Mucosa of gallbladder (tissue), 1 donor: ENCODE data around the gene BFSP2. TPM values are rescaled to one million over a fixed set of nuclear protein-coding genes. Genes with fewer than 3 reads are reported as not detected.

Source experiments
- DNase-seq: peaks from one replicate; pipeline ENCODE4 v3.0.0-alpha.2; 2020; ENCODE audit warnings: low spot score
- total RNA-seq: library from RNA; stranded (reverse); gene quantifications from one replicate; pipeline ENCODE4 v1.2.1, GENCODE V29; 2021
- donor health status: DM: no; HTN: no; CAD: no.

Gene BFSP2
- total RNA-seq, 1 donor from 2014 or later = not detected

DNA sequence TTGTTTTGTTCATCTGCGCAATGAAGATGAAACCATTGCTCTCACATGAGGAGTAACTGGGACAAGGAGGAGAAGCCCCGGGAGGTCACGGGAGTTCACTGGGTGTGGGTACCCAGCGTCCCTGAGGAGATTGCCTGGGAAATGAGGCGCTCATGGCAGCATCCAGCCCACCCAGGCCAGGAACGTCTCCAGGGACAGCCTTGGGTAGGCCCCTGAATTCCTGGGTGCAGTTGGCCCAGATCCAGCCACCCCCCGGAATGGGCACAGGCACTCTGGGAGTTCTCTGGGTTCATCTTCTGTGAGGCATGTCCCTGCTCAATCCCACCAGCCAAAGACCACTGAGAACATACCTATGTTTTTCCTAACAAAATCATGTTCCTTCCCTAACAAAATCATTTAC is 18.5 kb downstream of the BFSP2 start:
- no peak for DNase-seq

DNA sequence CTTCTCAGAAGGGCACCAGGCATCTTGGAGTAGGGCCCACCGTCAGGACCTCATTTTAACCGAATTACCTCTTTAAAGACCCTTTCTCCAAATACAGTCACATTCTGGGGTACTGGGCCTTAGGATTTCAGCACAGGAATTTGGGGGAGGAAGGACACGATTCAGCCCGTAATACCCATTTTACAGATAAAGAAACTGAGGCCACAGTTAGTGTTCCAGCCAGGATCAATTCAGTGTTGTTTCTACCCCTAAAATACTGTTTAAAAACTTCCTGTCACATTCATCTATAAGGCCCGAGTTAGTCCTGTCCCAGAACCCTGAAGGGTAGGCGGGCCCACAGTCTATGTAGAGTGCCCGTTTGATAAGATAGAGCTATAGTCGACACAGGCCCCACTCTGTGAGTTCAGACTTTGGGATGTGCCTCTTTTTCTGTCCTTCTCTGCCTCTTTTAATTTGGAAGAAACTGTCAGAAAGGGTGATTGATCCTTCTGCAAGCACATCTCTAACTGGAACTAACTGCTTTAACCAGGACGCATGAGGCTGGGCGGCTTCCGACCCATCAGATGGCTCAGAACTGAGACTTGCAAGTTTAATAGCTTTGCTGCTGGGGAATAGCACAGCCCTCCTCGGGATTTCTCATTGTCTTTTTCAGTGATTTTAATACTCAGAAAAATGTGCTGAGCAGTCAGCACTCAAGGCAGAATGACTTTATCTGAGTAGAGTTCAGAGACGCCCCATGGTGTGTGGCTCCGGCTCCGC is 19.5 kb downstream of the BFSP2 start:
- DNase-seq = no peak

- no peak for DNase-seq
Observed at GRCh38 chr3:133424937-133425869, 25.3 kb downstream of the BFSP2 start.

GRCh38 chr3:133425898-133426297 is 26.0 kb downstream of the BFSP2 start:
- DNase-seq = no peak

- no peak for DNase-seq
Observed at GRCh38 chr3:133426721-133427120, 26.9 kb downstream of the BFSP2 start.

GRCh38 chr3:133428552-133428951 is 28.7 kb downstream of the BFSP2 start:
- DNase-seq = no peak

DNA sequence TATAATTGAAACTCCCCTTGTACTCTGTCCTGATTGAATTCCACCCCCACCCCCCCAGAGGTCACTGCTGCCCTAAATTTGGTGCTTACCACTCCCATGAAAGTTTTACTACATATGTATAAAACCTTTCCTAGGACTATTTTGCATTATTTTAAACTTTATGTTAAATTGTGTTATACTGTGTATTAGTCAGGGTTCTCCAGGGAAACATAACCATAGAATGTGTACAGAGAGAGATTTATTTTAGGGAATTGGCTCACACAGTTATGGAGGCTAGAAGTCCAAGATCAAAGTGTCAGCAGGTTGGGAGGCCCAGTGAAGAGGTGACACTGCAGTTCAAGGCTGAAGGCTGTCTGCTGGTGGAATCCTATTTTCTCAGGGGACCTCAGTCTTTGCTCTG is 29.2 kb downstream of the BFSP2 start:
- no peak for DNase-seq

GRCh38 chr3:133439563-133439962 is 39.7 kb downstream of the BFSP2 start:
- no peak for DNase-seq

DNA sequence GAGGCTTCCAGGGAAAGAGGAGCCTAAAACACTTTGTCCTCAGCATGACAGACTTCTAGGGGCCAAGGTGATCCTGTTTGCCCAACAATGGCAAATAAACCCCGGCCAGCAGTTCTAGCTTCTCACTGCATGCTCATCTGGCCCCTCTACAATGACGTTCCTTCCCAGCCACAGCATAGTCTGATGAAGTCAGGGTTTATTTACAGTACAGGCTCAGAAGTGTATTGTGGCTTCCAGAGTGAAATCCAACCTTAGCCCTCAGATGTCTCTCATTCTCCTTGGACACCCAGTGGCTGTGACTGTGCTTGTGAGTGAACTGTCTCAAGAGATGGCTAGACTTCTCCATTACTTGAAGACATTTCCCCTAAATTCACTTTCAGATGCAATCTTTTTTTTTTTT is 40.8 kb downstream of the BFSP2 start:
- no peak for DNase-seq

DNA sequence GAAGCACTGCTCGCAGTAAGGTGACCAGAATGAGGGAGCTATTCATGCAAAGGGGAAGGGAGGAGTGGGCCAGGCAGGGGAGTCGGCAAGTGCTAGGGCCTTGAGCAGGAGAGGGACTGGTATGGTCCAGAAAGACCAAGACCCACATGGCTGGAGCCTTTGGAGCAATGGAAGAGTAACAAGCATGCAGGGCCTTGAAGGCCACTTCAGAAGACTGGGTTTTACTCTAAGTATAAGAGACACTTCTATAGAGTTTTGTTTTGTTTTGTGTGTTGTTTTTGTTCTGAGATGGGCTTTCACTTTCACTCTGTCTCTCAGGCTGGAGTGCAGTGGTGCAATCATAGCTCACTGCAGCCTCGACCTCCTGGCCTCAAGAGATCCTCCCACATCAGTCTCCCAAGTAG is 42.0 kb downstream of the BFSP2 start:
- DNase-seq = no peak

- DNase-seq = no peak
Observed at GRCh38 chr3:133442518-133442917, 42.7 kb downstream of the BFSP2 start.

DNA sequence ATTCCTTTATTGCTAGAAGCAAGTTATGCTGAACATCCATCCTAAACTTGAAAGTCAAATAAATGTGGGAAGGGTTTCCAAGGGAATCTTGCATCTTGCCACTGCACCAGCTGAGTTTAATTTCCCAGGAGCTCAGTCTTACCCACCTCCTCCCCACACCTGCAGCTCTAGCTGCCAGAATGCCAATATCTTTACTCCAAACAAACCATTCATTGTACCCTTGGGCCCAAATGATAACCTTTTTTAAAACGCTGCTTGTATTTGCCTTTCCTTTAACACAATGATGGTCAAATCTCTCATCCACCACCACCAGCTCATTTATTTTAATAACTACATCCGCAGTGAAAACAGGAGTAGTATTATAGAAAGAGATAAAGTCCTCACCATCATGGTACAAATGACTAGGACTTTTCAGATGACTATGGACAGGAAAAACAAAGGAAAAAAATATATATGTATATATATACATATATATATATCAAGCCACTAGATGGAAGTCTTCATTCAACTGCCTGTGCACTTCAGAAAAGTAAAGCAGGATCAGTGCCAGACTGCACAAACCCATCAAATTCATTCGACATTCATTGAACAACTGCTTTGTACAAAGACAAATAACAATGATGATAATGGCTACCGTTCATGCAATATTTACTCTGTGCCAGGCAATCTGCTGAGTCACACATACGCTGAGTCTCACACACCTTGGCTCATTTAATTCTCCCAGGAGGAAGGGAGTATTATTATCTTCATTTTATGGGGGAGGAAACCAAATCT is 44.0 kb downstream of the BFSP2 start:
- DNase-seq = no peak

GRCh38 chr3:133444423-133444774 is 44.5 kb downstream of the BFSP2 start:
- DNase-seq = no peak

- DNase-seq = no peak
Observed at GRCh38 chr3:133445108-133445507, 45.3 kb downstream of the BFSP2 start.

GRCh38 chr3:133447750-133448477 is 48.1 kb downstream of the BFSP2 start:
- no peak for DNase-seq

DNA sequence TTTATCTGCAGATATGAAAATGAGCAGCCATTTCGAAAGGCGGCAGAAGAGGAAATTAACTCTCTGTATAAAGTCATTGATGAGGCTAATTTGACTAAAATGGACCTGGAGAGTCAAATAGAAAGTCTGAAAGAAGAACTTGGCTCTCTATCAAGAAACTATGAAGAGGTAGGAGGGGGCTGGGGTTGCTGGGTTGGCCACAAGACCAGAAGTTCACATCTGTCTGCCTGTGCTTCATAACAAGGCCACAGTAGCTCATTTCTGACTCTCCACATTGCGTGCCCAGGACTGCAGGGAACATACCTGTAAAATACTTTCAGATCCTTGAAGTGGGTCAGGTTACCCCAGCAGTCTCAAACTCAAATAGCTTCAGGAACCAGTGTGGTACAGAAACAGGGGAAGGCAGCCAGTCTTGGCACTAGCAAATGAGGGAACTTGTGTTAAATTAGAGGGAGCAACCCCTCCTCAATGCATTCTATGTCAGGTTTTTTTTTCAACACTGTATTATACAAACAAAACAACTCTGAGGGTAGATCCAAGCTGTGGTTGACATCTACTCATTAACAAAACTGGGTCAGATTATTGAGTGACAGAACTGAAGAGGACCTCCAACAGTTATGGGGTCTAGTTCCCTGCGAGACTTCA is 48.7 kb downstream of the BFSP2 start:
- no peak for DNase-seq

DNA sequence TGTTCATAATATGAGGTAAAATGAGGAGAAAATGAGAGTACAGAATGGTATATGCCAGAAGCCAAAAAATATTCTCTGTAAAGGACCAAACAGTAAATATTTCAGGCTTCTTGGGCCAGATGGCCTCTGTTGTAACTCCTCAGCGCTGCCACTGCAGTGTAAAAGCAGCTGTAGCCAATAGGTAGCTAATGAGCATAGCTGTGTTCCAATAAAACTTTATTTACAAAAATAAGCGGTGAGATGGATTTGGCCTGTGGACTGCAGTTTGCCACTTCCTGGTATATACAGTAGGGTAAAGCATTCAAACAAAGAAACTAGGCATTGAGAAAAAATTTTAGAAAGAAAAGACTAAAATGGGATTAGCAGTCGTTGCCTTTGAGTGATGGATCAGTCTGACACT is 51.5 kb downstream of the BFSP2 start:
- no peak for DNase-seq

- DNase-seq = no peak
Observed at GRCh38 chr3:133452641-133453319, 52.9 kb downstream of the BFSP2 start.

- DNase-seq = no peak
Observed at GRCh38 chr3:133453383-133453782, 53.5 kb downstream of the BFSP2 start.

DNA sequence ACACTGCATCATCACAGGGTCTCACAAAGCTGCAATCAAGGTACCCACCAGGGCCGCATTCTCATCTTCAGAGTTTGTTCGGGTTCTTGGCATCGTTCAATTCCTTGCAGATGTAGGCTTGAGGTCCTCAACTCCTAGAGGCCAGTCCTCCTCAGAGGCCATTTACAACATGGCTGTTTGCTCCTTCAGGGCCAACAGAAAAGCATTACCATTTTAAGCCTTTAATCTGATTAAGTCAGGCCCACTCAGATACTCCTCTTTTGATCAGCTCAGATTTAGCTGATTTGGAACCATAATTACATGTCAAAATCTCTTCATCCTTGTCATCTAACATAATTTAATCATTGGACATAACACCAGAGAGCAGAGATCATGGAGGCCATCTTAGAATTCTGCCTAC is 55.4 kb downstream of the BFSP2 start:
- DNase-seq = no peak

DNA sequence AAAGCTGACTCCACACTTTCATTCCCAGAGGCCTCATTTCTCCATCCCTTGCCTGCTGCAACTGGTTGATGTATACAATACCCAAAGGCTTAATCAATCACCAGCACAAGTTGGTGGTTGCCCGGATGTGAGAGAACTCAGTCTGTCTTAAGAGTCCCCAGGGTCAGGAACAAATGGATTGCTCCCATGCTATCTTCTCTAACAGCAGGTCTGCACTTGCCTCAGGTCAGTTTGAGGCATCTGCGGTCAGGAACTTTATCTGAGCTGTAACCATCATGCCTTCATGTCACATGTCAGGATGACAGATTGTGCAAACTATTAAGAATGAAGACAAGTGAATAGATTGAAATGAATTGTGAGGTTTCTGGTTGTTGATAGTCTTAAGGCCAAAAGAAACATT is 56.1 kb downstream of the BFSP2 start:
- DNase-seq = no peak
